Measurements from ENCODE around the gene CUBN.

DNA sequence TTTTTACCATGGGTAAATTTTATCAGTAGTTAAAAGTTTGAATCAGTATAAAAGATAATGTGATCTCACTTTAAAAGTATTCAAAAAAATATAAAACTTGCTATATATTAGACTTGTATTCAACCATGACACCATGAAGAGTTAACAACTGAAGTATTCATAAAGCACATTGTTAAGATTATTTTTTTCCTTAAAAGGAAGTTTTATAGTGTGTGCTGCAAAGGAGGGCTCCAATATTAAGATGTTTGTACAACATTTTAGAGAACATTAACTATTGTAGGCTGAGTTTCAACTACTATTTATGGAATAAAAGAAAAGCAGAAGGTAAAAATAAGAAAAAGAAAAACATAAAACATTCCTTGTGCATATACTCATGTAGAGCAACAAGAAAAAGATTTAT is 24.5 kb upstream of the CUBN start:
- TF ChIP-seq, protein P1, sequence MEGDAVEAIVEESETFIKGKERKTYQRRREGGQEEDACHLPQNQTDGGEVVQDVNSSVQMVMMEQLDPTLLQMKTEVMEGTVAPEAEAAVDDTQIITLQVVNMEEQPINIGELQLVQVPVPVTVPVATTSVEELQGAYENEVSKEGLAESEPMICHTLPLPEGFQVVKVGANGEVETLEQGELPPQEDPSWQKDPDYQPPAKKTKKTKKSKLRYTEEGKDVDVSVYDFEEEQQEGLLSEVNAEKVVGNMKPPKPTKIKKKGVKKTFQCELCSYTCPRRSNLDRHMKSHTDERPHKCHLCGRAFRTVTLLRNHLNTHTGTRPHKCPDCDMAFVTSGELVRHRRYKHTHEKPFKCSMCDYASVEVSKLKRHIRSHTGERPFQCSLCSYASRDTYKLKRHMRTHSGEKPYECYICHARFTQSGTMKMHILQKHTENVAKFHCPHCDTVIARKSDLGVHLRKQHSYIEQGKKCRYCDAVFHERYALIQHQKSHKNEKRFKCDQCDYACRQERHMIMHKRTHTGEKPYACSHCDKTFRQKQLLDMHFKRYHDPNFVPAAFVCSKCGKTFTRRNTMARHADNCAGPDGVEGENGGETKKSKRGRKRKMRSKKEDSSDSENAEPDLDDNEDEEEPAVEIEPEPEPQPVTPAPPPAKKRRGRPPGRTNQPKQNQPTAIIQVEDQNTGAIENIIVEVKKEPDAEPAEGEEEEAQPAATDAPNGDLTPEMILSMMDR (IDR thresholded peaks at IDR 0.05) = no peak
- TF ChIP-seq POLR2A (IDR thresholded peaks at IDR 0.05) = no peak
